ENCODE data around the gene CASQ1. TPM values are rescaled to one million over a fixed set of nuclear protein-coding genes. Genes with fewer than 3 reads are reported as not detected.
A peak's percentile ranks its signal among the peaks of the same experiment; 100 is the strongest.

Gene CASQ1
- total RNA-seq, 1 donor, result not detected

- DNase-seq (ENCODE audit: low read depth), result no peak
- H3K4me3 ChIP-seq (ENCODE audit: low read depth, low read length), result no peak overlapping the region
- no peak for TF ChIP-seq CTCF (IDR thresholded peaks at IDR 0.05; ENCODE audit: insufficient read depth, low read depth, low read length)
These were observed 30.5 kb upstream of the CASQ1 start for GRCh38 chr1:160159846-160160245.

- peak; percentile 27 for DNase-seq (ENCODE audit: low read depth)
- peak; percentile 59 for TF ChIP-seq CTCF (IDR thresholded peaks at IDR 0.05; ENCODE audit: insufficient read depth, low read depth, low read length)
- H3K4me3 ChIP-seq (ENCODE audit: low read depth, low read length), result no peak overlapping the region
These were observed 28.2 kb upstream of the CASQ1 start for GRCh38 chr1:160161965-160162705.

GRCh38 chr1:160162931-160163330 lies 27.4 kb upstream of the CASQ1 start:
- no peak overlapping the region for H3K4me3 ChIP-seq (ENCODE audit: low read depth, low read length)
- no peak for TF ChIP-seq CTCF (IDR thresholded peaks at IDR 0.05; ENCODE audit: insufficient read depth, low read depth, low read length)
- no peak for DNase-seq (ENCODE audit: low read depth)

- H3K4me3 ChIP-seq (ENCODE audit: low read depth, low read length), result no peak overlapping the region
- peak; percentile 19 for DNase-seq (ENCODE audit: low read depth)
- peak; percentile 23 for TF ChIP-seq CTCF (IDR thresholded peaks at IDR 0.05; ENCODE audit: insufficient read depth, low read depth, low read length)
These were observed 26.8 kb upstream of the CASQ1 start for GRCh38 chr1:160163615-160164014.

GRCh38 chr1:160164121-160164520 lies 26.3 kb upstream of the CASQ1 start:
- no peak for DNase-seq (ENCODE audit: low read depth)
- TF ChIP-seq CTCF (IDR thresholded peaks at IDR 0.05; ENCODE audit: insufficient read depth, low read depth, low read length), result no peak
- no peak overlapping the region for H3K4me3 ChIP-seq (ENCODE audit: low read depth, low read length)

- no peak for TF ChIP-seq CTCF (IDR thresholded peaks at IDR 0.05; ENCODE audit: insufficient read depth, low read depth, low read length)
- H3K4me3 ChIP-seq (ENCODE audit: low read depth, low read length), result no peak overlapping the region
- no peak for DNase-seq (ENCODE audit: low read depth)
These were observed 24.1 kb upstream of the CASQ1 start for GRCh38 chr1:160166166-160166868.
